GM12891 (cell line): ENCODE results near the gene VTN.

Experiments
- DNase-seq: peaks from one replicate; pipeline ENCODE4 v3.0.0; 2011; ENCODE audit warnings: low spot score; ENCODE audit not compliant: insufficient read length
- FAIRE-seq: peaks from 2 replicates; lab custom pipeline; 2011; peaks lifted over from hg19 to GRCh38; lab: Jason Lieb, UNC
- PAX5 ChIP-seq: IDR thresholded peaks from 2 replicates; pipeline ENCODE4 v1.6.1; 2011; ENCODE audit warnings: low read length, moderate library complexity, mild to moderate bottlenecking; ENCODE audit not compliant: insufficient read depth, severe bottlenecking
- POLR2A ChIP-seq: IDR thresholded peaks from 2 replicates; pipeline ENCODE4 v1.6.1; 2011; ENCODE audit warnings: low read depth, low read length, control low read depth
- POLR2AphosphoS5 ChIP-seq: IDR thresholded peaks from 2 replicates; pipeline ENCODE4 v1.6.1; 2011; ENCODE audit warnings: low read depth, low read length, control low read depth
- POU2F2 ChIP-seq: IDR thresholded peaks from 2 replicates; pipeline ENCODE4 v1.6.1; 2011; ENCODE audit warnings: low read depth, mild to moderate bottlenecking, control low read depth, low read length, moderate library complexity
- SPI1 ChIP-seq: IDR thresholded peaks from 2 replicates; pipeline ENCODE4 v1.6.1; 2011; ENCODE audit warnings: low read depth, low read length, control low read depth
- TAF1 ChIP-seq: IDR thresholded peaks from 2 replicates; pipeline ENCODE4 v1.6.1; 2011; ENCODE audit warnings: low read depth, low read length, control low read depth

The VTN gene

DNA sequence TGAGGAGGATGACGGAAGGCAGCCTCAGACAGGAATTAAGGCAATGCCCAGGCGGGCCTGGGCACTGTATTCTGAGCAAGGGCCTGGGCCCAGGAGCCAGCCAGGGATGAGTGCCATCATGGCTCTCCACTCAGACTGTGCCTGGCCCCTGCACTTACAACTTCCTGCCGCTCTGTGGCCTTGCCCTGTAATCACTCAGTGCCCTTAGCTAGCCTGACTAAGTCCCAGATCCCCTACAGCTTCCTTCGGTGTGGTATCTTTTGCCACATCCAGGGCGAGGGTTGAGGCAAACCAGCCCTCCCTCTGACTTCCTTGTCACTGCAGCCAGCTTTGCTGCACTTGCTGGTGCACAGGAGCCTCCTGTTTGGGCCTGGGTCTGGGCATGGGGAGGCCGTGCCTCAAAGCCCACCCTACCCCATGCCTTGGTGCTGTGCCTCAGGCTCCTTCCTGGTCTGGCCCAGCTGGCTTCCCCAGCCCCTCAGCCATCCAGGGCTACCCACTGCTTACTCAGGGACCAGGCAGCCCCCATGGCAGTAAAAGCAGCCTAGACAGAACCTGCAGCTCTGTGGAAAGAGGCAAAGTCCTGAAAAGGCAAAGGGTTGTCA is 26.6 kb upstream of the VTN start:
- no peak for FAIRE-seq
- no peak for DNase-seq
- no peak for TF ChIP-seq SPI1

DNA sequence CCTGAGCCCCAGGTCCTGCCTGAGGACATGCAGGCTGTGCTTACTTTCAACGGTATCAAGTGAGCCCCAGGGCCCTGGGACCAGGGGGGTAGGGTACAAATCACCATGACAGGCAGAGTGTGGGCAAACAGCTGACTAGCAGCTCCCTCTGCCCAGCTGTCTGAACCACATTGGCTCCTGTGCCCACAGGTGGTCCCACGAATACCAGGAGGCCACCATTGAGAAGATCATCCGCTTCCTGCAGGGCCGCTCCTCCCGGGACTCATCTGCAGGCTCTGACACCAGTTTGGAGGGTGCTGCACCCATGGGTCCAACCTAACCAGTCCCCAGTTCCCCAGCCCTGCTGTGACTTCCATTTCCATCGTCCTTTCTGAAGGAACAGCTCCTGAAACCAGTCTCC is 25.9 kb upstream of the VTN start:
- FAIRE-seq (no peak), DNase-seq (no peak)
- TF ChIP-seq PAX5 (no peak), POLR2AphosphoS5 (no peak), POLR2A (no peak), POU2F2 (no peak), TAF1 (no peak), SPI1 (no peak)

DNA sequence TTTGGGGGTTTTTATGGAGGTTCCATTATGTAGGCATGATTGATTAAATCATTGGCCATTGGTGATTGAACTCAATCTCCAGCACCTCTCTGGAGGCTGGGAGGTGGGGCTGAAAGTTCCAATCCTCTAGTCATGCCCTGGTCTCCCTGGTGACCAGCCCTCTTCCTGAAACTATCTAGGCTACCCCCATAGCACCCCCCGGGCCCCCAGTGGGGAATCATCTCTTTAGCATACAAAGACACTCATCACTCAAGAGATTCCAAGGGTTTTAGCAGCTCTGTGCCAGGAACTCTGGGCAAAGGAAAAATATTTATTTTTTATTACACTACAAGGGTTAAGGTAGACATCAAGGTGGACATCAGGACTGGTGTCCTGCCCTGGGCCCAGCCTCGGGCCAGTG is 25.3 kb upstream of the VTN start:
- DNase-seq = no peak
- TF ChIP-seq SPI1 (no peak), PAX5 (no peak), POU2F2 (no peak), TAF1 (no peak), POLR2AphosphoS5 (no peak)
- FAIRE-seq = no peak

DNA sequence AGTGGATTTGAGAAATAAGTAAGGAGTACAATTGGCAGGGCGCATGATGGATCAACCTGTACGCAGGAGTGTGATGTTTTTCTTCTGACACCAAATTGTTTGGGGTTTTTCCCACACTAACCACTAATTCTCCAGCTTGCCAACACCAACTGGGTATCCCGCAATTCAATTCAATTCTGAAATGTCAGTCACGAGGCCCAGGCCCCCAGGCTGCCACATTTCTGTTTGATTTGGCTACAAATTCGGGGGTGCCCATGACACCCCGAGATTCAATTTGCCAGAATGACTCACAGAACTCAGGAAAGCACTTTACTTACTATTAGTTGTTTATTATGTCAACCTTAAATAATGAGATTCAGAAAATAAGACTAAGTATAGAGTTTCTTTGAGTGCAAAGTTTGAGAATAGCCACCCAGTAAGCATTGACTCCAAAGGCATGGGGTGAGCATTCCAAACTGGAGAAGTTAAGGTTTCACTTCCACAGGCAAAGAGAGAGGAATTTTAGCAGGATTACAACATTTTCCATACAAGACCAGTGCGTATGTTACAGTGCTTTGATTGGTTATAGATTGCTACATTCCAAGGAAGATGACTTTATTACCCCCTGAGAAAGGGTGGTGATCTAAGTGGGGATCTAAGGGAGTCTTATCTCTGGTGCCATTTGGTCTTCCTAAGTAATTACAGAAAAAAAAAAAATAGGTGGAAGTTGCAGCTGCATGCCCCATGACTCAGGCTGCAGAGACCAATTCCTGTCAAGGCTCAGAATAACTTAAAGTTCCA is 24.4 kb upstream of the VTN start:
- no peak for TF ChIP-seq POU2F2
- TF ChIP-seq POLR2AphosphoS5 = no peak
- no peak for TF ChIP-seq SPI1
- TF ChIP-seq POLR2A = no peak
- FAIRE-seq (no peak), DNase-seq (no peak)

DNA sequence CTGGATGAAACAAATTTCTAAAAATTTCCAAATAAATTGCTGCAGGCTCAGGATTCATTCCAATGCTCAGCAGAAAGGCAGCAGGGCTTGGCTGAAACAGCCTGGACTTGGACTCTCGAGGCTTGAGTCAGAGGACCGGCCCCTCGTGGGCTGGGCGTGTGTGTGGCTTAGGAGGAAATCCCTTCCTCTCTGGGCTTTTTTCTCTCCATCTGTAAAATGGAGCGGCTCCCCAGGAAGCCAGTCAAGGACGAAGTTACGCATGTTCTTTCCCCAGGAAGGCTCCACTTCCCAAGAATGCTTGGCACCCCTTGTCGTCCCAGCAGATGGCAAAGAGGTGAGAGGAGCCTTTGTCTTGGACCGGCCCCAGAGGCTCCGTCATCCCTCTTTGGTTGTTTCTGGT is 22.4 kb upstream of the VTN start:
- TF ChIP-seq SPI1 (no peak), POLR2AphosphoS5 (no peak), PAX5 (no peak), POLR2A (no peak), TAF1 (no peak), POU2F2 (no peak)
- FAIRE-seq (no peak), DNase-seq (no peak)

DNA sequence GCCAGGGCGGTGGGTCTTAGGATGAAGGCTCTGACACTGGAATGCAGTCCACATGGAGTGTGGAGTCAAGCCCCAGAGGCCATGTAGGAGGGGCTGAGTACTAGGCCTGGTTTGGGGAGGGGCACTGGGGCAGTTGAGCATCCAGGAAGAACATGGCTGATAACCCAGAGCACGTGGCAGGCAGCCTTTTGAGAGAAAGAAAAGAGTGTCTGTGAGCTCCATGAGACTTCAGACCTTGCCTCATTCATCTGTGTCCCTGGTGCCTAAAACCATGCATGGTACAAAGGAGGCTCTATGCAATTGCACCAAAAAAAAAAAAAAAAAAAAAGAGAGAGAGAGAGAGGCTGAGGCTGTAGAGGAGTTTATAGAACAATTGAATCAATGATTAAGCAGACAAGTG is 21.3 kb upstream of the VTN start:
- FAIRE-seq (no peak), DNase-seq (no peak)
- no peak for TF ChIP-seq SPI1
- no peak for TF ChIP-seq POLR2A
- TF ChIP-seq POLR2AphosphoS5 = no peak
- TF ChIP-seq POU2F2 = no peak
- TF ChIP-seq PAX5 = no peak
- no peak for TF ChIP-seq TAF1

DNA sequence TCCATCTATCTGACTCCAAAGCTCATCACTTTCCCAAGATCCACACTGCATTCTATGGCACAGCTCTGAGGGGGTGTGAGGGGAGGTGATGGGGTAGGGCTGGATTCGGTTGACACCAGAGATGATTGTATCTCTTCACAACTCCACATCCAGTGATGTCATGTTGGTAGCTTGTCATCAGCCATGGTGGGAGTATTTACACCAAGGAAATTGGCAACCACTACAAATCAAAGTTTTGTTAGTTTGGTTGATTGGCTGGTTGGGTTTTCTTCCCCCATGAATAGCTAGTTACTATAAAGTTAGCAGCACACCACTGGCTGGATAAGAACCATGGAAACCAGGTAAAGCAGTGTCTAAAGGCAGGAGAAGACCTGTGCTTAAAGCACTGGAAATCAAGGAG is 20.9 kb upstream of the VTN start:
- DNase-seq (no peak), FAIRE-seq (no peak)
- TF ChIP-seq POLR2AphosphoS5 = no peak

DNA sequence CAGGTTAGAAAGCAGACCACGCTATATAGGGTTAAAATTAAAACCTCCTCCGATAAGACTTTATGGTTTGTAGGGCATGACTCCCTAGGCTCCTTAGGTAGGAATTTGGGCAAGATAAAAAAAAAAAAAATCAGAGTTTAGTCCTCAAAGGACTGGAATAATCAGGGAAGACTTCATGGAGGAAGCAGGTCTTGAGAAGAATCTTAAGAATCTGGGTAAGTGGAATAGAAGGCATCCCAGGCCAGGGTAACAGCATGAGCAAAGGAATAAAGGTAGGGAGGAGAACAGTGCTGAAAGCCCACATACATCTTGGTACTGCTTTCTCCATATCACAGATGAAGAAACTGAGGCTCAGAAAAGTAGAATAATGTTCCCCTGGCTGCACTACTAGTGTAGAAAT is 20.5 kb upstream of the VTN start:
- FAIRE-seq = no peak
- TF ChIP-seq TAF1 (no peak), PAX5 (no peak), SPI1 (no peak), POLR2A (no peak), POLR2AphosphoS5 (no peak), POU2F2 (no peak)
- DNase-seq = no peak

DNA sequence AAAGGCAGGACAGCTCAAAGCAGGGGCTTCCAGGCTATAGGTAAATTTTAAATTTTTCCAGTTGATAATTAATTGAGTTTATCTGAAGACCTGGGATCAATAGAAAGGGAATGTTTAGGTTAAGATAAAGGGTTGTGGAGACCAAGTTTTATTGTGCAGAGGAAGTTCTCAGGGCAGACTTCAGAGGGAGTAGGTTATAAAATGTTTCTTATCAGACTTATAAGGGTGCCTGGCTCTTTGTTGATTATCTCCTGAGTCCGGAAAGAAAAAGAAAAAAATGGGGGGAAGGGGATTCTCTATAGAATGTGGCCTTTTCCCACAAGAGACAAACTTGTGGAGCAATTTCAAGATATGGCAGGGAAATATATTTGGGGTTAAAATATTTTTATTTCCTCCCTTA is 20.0 kb upstream of the VTN start:
- TF ChIP-seq POU2F2 (no peak), POLR2A (no peak), TAF1 (no peak)
- no peak for FAIRE-seq
- no peak for DNase-seq

DNA sequence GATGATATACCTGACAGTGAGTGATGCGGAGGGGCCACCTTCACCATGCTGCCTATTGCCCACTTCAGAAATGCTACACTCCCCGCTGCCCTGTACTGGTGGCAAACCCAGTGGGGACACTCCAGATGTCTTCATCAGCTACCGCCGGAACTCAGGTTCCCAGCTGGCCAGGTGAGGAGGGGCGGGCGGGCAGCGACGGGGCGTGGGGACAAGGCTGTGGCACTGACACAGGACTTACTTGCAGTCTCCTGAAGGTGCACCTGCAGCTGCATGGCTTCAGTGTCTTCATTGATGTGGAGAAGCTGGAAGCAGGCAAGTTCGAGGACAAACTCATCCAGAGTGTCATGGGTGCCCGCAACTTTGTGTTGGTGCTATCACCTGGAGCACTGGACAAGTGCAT is 18.0 kb upstream of the VTN start:
- no peak for TF ChIP-seq POU2F2
- no peak for TF ChIP-seq POLR2AphosphoS5
- no peak for TF ChIP-seq PAX5
- TF ChIP-seq SPI1 = no peak
- TF ChIP-seq POLR2A = no peak
- no peak for TF ChIP-seq TAF1
- FAIRE-seq (no peak), DNase-seq (no peak)

DNA sequence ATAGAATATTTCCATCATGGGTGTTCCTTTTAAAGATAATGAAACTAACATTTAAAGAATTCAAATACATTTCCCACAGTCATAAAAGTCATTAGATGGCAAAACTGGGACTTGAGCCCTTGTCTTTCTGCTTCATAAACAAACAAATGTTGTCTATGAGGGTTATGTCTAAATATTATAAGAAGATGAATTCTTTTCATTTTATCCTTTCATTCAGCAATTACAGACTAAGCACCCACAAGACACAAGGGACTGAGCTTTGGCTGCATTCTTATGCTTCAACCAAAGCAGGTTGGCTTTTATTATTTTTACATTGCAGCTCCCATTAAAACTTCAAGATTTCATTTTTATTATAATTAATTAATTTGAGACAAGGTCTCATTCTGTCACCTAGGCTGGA is 16.3 kb upstream of the VTN start:
- FAIRE-seq (no peak), DNase-seq (no peak)
- TF ChIP-seq POLR2AphosphoS5 = no peak
- no peak for TF ChIP-seq POLR2A
- no peak for TF ChIP-seq POU2F2
- no peak for TF ChIP-seq TAF1
- no peak for TF ChIP-seq PAX5
- TF ChIP-seq SPI1 = no peak
